GM19035 (cell line): Measurements from ENCODE around the gene LRRTM3.

Experiments
- ATAC-seq: cut with Tn5 transposase; IDR thresholded peaks from one replicate; pipeline ENCODE4 v1.9.1; 2021; ENCODE audit not compliant: unreplicated experiment

Gene LRRTM3

GRCh38 chr10:67112765-67113164 is 186.9 kb downstream of the LRRTM3 start:
- ATAC-seq: no peak

GRCh38 chr10:67114945-67115344 is 189.1 kb downstream of the LRRTM3 start:
- no peak for ATAC-seq

GRCh38 chr10:67115972-67116371 is 190.1 kb downstream of the LRRTM3 start:
- ATAC-seq: no peak

- no peak for ATAC-seq
These were observed 193.8 kb downstream of the LRRTM3 start for GRCh38 chr10:67119651-67120050.

GRCh38 chr10:67127441-67127840 is 201.6 kb downstream of the LRRTM3 start:
- ATAC-seq: no peak

- ATAC-seq: no peak
These were observed 214.8 kb downstream of the LRRTM3 start for GRCh38 chr10:67140641-67141040.

DNA sequence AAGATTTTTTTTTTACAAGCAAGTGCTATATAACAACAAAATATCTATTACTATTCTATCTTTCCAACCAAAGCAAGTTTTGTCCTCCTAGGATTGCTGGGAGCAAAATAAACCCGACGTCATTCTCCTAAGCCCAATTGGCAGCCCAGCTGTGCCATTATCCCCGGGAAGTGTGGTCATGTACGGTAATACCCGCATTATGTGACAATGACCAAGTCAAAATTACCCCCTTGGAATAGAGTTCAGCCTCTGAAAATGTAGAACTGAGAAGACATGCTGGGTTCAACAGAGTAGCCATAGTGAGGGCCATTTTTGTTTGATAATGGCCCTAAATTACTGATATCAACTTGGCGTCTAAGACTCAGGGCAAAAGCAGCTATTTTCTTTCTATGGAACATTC is 215.5 kb downstream of the LRRTM3 start:
- no peak for ATAC-seq

DNA sequence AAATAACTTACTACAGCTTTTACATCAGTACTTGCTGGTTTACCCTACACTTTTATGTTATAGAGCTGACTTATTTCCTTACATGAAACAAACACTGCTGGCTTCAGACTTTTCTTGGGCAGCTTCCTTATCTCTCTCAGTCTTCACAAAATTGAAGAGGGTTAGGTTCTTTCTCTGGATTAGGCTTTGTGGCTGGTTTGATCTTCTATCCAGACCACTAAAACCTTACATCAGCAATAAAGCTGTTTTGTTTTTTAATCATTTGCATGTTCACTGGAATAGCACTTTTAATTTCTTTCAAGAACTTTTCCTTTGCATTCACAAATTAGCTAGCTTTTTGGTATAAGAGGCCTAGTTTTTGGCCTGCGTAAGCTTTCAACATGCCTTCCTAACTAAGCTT is 218.7 kb downstream of the LRRTM3 start:
- ATAC-seq: no peak
